Renal cortical epithelial cell (primary cell): ENCODE measurements around the gene EFHC1. TPM values are rescaled to one million over a fixed set of nuclear protein-coding genes. Genes with fewer than 3 reads are reported as not detected.

ENCODE experiments used
- DNase-seq: peaks from one replicate; pipeline ENCODE4 v3.0.0-alpha.2; 2011; ENCODE audit warnings: low read depth
- total RNA-seq: library from RNA; depleted of rRNA; stranded (reverse); fragments of >200 nt; gene quantifications from 2 replicates; pipeline ENCODE4 v1.2.3, GENCODE V29; 2014

Gene EFHC1
- total RNA-seq, 1 donor from 2014 or later, result 50.2 TPM

- DNase-seq, result no peak
These were observed 98.3 kb downstream of the EFHC1 start for GRCh38 chr6:52518279-52518945.

GRCh38 chr6:52519618-52520017 is 99.5 kb downstream of the EFHC1 start:
- DNase-seq, result no peak

DNA sequence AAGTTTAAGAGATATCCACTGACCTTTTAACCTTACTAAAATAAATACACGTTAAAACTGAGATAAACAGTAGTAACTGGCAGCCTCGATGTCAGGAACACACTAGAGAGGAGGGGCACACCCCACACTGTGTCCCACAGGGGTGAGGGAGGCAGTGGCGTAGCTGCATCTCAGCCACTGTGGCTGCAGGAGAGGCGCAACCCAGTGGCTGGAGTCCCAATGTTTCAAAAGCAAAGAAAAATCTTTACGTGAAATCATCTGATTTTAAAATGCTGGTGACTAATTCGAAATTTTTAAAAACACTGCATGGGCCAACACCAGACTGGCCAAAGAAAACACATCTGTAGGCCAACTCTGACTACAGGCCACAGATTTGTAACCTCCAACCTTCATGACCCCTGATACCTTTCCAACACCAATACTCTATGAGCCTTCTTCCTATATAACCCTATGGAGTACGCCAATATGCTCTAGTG is 102.0 kb downstream of the EFHC1 start:
- no peak for DNase-seq

DNA sequence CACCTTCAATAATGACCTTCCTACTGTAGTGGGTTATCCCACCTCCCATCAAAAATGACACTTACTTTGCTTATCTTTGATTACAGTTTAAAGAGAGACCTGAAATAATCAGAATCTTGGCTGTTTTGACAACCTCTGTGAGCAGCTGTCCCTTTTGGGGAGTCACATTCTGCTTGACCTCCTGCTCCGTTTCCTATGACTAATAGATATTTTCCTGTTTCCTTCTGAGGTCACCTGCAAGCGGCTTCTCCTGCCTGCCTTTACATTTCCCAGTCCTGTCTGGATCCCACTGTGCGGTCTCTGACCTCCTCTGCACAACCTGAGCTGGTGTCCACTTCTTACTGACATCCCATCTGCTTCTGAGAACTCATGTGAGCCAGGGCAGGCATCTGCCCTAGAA is 102.5 kb downstream of the EFHC1 start:
- no peak for DNase-seq

GRCh38 chr6:52523378-52524142 is 103.4 kb downstream of the EFHC1 start:
- no peak for DNase-seq

- no peak for DNase-seq
These were observed 104.8 kb downstream of the EFHC1 start for GRCh38 chr6:52524918-52525317.

- no peak for DNase-seq
These were observed 106.5 kb downstream of the EFHC1 start for GRCh38 chr6:52526634-52527033.

DNA sequence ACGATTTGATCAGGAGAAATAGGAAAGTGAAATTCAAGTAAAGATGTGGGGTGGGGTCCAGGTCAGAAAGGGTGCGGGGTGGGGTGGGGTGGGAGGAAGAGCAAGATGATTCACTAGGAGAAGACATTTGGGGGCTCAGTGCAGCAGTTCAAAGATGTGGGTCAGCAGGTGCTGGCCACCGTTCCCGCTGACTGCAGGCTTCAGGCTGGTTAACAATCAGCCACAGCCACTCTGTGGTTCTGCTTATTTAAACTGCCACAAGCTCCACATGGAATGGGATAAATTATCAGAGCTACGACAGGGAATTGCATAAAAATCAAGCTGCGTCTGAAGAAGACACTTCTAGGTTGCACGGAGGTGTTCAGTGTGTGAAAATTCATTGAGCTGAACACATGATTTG is 107.3 kb downstream of the EFHC1 start:
- no peak for DNase-seq

DNA sequence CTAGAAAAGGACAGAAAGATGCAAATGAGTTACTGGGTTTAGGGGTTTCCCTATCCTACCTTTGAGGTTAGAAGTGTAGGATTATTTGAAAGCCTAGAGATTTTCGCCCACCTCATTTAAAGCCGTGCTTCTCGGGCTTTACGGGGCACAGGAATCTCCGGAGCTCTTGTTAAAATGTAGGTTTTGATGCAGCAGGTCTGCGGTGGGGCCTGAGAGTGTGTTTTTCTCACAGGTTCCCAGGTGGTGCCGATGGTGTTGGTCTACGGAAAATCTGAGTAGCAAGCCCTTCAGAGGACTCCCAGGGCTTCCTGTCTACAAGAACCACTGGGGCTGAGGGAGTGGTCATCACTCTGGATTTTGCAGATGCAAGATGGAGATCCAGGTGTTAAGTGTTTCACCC is 109.2 kb downstream of the EFHC1 start:
- no peak for DNase-seq

GRCh38 chr6:52530351-52530750 is 110.2 kb downstream of the EFHC1 start:
- DNase-seq, result no peak

DNA sequence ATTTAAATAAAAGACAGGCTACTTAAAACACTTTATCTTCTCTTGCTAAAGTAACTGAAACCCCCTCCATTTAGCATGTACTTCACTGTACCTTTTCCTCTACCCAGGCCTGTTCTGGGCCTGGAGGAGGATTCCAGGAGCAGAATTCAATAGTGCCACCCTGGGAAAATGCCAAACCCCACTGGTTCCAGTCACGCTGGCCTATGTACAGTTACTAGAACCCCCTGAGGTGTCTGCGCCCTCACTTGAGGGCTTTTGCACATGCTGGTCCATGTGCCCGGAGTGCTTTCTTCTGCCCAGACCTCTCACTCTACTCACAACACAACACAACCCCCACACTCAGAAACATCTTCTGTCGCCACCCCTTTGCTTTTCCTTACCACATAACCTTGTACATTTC is 111.3 kb downstream of the EFHC1 start:
- no peak for DNase-seq

DNA sequence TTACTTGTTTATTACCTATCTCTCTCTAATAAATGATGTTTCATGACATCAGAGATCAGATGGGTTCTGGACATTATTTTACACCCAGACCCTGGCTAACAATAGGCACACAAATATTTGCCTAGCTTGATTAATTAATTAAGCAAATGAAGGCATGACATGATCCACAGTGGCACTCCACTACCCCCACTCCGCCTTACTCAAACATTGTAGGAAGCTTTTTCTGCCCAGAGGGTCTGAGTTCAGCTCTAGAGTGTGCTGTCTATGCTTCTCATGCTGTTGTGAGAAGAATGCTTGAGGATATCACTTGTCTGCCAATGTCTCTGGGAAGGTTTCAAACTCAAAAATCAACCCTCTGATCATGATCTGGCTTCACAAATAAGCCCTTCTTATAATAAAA is 111.7 kb downstream of the EFHC1 start:
- DNase-seq, result no peak

- no peak for DNase-seq
These were observed 112.3 kb downstream of the EFHC1 start for GRCh38 chr6:52532457-52532856.

DNA sequence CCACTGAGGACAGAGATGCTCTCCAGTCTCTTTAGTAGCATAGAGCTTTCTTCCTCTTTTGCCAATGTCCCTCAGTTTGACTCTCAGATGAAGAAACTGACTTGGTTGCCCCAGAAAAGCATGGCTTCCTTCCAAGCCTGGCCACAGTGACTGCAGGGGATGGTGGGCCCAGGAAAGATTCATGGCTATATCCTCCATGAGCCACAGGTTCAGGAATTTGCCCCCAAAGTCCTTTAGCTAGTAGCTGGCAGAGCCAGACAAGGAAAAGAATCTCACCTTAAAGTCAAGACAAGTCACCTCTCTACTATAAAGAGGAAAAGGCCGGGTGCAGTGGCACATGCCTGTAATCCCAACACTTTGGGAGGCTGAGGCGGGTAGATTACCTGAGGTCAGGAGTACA is 113.3 kb downstream of the EFHC1 start:
- DNase-seq, result no peak

DNA sequence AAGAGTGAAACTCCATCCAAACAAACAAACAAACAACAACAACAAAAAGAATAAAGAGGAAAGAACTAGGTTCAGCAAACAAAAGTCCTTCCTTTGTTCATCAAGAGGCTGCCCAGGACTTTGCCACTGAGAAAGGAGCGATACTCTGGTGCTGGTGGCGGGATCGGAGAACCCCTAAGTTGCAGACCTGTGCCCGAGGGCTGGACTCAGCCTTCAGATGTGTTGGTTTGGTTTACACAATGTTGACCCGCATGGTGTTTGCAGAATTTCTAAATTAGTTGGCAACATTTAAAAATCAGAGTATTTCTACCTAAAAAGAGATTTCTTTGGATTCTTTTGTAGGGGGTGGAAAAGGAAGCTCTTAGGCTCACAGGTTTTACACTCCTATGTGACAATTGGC is 114.2 kb downstream of the EFHC1 start:
- DNase-seq, result no peak

- DNase-seq, result no peak
These were observed 114.8 kb downstream of the EFHC1 start for GRCh38 chr6:52534966-52535390.

- DNase-seq, result no peak
These were observed 115.7 kb downstream of the EFHC1 start for GRCh38 chr6:52535711-52536423.

GRCh38 chr6:52536424-52536916 is 116.3 kb downstream of the EFHC1 start:
- no peak for DNase-seq

DNA sequence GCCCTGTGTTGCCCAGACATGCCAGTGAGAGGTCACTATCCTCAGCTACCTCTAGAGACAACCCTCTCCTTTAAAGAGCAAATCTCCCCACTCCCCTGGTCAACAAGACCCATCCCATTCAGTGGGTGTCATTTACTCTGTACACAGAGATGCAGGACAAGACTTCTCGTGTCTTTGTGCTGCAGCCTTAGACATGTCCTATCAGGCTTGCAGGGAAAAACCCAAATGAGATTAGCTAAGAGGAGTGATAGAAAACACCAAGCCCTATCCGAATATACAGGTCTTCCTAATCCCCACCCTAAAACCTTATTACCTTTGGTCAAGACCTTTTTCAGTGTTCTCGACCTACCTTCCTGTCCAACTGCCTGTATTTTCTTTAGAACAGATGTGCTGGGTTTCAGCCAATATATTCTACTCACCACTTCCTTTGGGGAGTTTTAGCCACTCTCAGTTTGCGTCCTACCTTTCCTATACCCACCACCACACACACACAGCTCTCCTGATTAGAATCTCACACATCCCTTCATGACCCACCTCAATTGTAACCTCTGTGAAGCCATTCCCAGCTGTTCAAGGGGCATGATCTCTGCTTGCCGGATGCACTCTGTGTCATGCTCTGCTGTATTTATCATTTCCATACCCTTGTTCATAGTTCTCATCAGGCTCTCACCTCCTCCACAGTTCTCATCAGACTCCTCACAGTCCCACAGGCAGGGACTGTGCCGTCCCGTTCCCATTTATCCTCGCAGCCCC is 117.0 kb downstream of the EFHC1 start:
- DNase-seq, result no peak

DNA sequence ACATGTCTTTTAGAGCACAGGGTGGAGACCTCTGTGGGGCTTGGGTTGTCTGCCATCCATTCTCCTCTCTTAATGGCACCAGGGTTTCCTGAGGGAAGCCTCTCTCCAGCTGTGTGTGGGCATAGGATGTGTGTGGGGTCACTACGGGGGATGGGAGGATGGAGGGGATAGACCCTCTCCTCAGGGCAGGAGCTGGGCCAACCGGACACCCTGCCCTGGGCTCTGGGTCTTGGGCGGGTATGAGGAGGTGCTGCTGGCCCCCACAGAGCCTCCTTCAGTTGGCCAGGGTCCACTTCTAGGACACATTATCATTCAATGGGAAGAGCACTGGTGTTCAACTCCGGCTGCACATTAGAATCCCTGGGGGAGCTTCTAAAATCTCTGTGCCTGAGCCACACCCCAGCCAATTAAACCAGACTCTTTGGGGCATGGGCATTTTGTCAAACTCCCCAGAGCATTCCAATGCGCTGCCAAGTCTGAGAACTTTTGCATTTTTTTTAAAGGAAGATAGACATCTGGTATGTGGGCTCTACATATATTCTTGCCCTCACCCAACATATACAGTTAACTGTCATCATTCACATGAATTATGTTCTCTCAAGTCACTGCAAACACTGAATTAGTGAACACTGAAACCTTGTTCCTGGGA is 118.2 kb downstream of the EFHC1 start:
- no peak for DNase-seq

GRCh38 chr6:52538901-52539354 is 118.8 kb downstream of the EFHC1 start:
- no peak for DNase-seq
